HepG2 (cell line): ENCODE data around the gene CD3D. TPM values are rescaled to one million over a fixed set of nuclear protein-coding genes. Genes with fewer than 3 reads are reported as not detected.
A peak's percentile ranks its signal among the peaks of the same experiment; 100 is the strongest.

Experiments used
- ARHGAP35 ChIP-seq: sonication (generic); formaldehyde crosslinking; IDR thresholded peaks from 2 replicates; pipeline ENCODE4 v1.9.0; 2022; ENCODE audit warnings: mild to moderate bottlenecking, inconsistent platforms, moderate library complexity, missing genetic modification reagents, borderline replicate concordance
- ISL2 ChIP-seq: sonication (generic); formaldehyde crosslinking; IDR thresholded peaks from 2 replicates; pipeline ENCODE4 v1.5.0; 2020; ENCODE audit warnings: missing genetic modification reagents
- NBN ChIP-seq: fragments of 450-650 bp; conservative IDR thresholded peaks from 2 replicates; pipeline ENCODE4 v1.6.1; 2017
- NCOA1 ChIP-seq: sonication (generic); formaldehyde crosslinking; IDR thresholded peaks from 2 replicates; pipeline ENCODE4 v1.9.0; 2021; ENCODE audit warnings: missing genetic modification reagents
- NFE2L1 ChIP-seq: sonication (generic); formaldehyde crosslinking; IDR thresholded peaks from 2 replicates; pipeline ENCODE4 v1.4.0; 2020; ENCODE audit warnings: missing genetic modification reagents, mild to moderate bottlenecking, borderline replicate concordance
- PHF5A ChIP-seq: IDR thresholded peaks from one replicate; pipeline ENCODE4 v1.6.1; 2018; ENCODE audit warnings: low read depth, missing genetic modification reagents; ENCODE audit not compliant: unreplicated experiment
- SNAI1 ChIP-seq: sonication (generic); formaldehyde crosslinking; IDR thresholded peaks from 2 replicates; pipeline ENCODE4 v1.5.0; 2020; ENCODE audit warnings: mild to moderate bottlenecking, missing genetic modification reagents, borderline replicate concordance
- ZNF274 ChIP-seq: sonication (generic); formaldehyde crosslinking; IDR thresholded peaks from 2 replicates; pipeline ENCODE4 v1.5.1; 2020; ENCODE audit warnings: mild to moderate bottlenecking, missing genetic modification reagents
- ZNF678 ChIP-seq: sonication (generic); formaldehyde crosslinking; IDR thresholded peaks from 2 replicates; pipeline ENCODE4 v1.4.0; 2020; ENCODE audit warnings: mild to moderate bottlenecking, missing genetic modification reagents
- ZNF788 ChIP-seq: sonication (generic); formaldehyde crosslinking; IDR thresholded peaks from 2 replicates; pipeline ENCODE4 v1.5.0; 2020; ENCODE audit warnings: mild to moderate bottlenecking, missing genetic modification reagents, borderline replicate concordance
- polyA plus RNA-seq, 8 experiments: library from polyadenylated mRNA; depleted of rRNA in 3 of 8; stranded (reverse) in 7 of 8; unstranded in 1 of 8; fragments of >200 nt; fragmentation: Illumina TruSeq in 4 of 8; extraction: Trizol in 4 of 8; gene quantifications; 2 replicates each; pipeline versions ENCODE4 v1.2.1 to v1.2.3, GENCODE V29; 2011 to 2016; ENCODE audit warnings: low read depth in 4 of 8, missing spikeins in 1 of 8, mixed read lengths in 1 of 8; ENCODE audit not compliant: insufficient read depth in 1 of 8
- total RNA-seq, 5 experiments: library from RNA; depleted of rRNA; stranded (reverse); fragments of >200 nt; fragmentation: Illumina TruSeq; extraction: Trizol; gene quantifications; 2 replicates each; pipeline ENCODE4 v1.2.3, GENCODE V29; 2016; ENCODE audit warnings: low read depth in 1 of 5
- TF ChIP-seq, protein P1 (sequence below): sonication (generic); formaldehyde crosslinking; IDR thresholded peaks from 2 replicates; pipeline ENCODE4 v1.4.0; 2020; ENCODE audit warnings: missing genetic modification reagents
- TF ChIP-seq, protein P2 (sequence below): sonication (generic); formaldehyde crosslinking; IDR thresholded peaks from 2 replicates; pipeline ENCODE4 v1.5.1; 2020; ENCODE audit warnings: mild to moderate bottlenecking, missing genetic modification reagents, moderate library complexity
- TF ChIP-seq, protein P3 (sequence below): IDR thresholded peaks from 2 replicates; pipeline ENCODE4 v1.6.1; 2012; ENCODE audit warnings: low read depth, low read length, improper control_type of control experiment
- TF ChIP-seq, protein P4 (sequence below): sonication (generic); formaldehyde crosslinking; IDR thresholded peaks from 2 replicates; pipeline ENCODE4 v1.4.0; 2020; ENCODE audit warnings: mild to moderate bottlenecking, missing genetic modification reagents
- TF ChIP-seq, protein P5 (sequence below): sonication (generic); formaldehyde crosslinking; IDR thresholded peaks from 2 replicates; pipeline ENCODE4 v1.5.1; 2020; ENCODE audit warnings: missing genetic modification reagents, mild to moderate bottlenecking, borderline replicate concordance

Gene CD3D
- total and polyA plus RNA-seq, 2 of the 13 experiments (the other 11 are each of a cell fraction or from before 2014, with no cell fraction given), result 0.66 to 6.6 TPM

DNA sequence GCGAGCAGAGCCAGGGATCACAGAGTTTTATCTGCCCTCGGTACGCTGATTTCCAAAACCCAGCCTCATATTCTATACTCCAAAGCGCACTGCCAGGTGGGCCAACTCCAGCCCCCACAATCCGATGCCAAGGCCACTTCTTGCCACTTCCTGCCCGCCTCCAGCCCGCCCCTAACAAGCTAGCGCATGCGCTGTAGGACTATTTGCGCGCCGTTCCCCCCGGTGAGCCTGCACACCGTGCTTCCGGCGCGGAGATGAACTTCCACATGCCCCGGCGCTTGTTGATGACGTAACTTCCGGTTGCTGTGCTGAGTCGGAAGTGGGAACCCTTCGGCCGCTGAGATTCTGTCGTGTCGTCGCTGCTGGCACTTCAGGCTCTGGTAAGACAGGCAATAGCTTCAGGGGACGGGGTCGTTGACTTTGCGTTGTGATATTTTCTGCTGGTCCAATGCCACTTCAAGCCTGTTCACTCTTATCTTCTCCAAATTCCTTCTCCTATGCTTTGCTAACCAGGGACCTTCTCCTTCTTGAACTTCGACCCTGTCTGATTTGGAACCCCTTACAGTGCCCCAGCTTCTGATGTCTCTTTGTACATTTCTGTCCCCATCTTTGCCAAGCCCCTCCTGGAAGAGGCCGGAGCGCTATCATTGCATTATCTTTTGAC is 16.9 kb upstream of the CD3D start, which contains the start of gene UBE4A (continued):
- TF ChIP-seq, protein P1, sequence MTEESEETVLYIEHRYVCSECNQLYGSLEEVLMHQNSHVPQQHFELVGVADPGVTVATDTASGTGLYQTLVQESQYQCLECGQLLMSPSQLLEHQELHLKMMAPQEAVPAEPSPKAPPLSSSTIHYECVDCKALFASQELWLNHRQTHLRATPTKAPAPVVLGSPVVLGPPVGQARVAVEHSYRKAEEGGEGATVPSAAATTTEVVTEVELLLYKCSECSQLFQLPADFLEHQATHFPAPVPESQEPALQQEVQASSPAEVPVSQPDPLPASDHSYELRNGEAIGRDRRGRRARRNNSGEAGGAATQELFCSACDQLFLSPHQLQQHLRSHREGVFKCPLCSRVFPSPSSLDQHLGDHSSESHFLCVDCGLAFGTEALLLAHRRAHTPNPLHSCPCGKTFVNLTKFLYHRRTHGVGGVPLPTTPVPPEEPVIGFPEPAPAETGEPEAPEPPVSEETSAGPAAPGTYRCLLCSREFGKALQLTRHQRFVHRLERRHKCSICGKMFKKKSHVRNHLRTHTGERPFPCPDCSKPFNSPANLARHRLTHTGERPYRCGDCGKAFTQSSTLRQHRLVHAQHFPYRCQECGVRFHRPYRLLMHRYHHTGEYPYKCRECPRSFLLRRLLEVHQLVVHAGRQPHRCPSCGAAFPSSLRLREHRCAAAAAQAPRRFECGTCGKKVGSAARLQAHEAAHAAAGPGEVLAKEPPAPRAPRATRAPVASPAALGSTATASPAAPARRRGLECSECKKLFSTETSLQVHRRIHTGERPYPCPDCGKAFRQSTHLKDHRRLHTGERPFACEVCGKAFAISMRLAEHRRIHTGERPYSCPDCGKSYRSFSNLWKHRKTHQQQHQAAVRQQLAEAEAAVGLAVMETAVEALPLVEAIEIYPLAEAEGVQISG (CRISPR knock-in tag), result peak; percentile 95
- TF ChIP-seq, protein P2, sequence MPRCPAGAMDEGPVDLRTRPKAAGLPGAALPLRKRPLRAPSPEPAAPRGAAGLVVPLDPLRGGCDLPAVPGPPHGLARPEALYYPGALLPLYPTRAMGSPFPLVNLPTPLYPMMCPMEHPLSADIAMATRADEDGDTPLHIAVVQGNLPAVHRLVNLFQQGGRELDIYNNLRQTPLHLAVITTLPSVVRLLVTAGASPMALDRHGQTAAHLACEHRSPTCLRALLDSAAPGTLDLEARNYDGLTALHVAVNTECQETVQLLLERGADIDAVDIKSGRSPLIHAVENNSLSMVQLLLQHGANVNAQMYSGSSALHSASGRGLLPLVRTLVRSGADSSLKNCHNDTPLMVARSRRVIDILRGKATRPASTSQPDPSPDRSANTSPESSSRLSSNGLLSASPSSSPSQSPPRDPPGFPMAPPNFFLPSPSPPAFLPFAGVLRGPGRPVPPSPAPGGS (CRISPR knock-in tag), result peak; percentile 55
- no peak for TF ChIP-seq ZNF678 (CRISPR knock-in tag)
- TF ChIP-seq NBN, result no peak
- TF ChIP-seq PHF5A (CRISPR knock-in tag), result peak; percentile 70
- TF ChIP-seq ARHGAP35, result peak; percentile 22; the same call in 1 of the 2 replicates
- TF ChIP-seq, protein P3, sequence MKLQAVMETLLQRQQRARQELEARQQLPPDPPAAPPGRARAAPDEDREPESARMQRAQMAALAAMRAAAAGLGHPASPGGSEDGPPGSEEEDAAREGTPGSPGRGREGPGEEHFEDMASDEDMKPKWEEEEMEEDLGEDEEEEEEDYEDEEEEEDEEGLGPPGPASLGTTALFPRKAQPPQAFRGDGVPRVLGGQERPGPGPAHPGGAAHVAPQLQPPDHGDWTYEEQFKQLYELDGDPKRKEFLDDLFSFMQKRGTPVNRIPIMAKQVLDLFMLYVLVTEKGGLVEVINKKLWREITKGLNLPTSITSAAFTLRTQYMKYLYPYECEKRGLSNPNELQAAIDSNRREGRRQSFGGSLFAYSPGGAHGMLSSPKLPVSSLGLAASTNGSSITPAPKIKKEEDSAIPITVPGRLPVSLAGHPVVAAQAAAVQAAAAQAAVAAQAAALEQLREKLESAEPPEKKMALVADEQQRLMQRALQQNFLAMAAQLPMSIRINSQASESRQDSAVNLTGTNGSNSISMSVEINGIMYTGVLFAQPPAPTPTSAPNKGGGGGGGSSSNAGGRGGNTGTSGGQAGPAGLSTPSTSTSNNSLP, result peak; percentile 20; the same call in 1 of the 2 replicates
- TF ChIP-seq, protein P4, sequence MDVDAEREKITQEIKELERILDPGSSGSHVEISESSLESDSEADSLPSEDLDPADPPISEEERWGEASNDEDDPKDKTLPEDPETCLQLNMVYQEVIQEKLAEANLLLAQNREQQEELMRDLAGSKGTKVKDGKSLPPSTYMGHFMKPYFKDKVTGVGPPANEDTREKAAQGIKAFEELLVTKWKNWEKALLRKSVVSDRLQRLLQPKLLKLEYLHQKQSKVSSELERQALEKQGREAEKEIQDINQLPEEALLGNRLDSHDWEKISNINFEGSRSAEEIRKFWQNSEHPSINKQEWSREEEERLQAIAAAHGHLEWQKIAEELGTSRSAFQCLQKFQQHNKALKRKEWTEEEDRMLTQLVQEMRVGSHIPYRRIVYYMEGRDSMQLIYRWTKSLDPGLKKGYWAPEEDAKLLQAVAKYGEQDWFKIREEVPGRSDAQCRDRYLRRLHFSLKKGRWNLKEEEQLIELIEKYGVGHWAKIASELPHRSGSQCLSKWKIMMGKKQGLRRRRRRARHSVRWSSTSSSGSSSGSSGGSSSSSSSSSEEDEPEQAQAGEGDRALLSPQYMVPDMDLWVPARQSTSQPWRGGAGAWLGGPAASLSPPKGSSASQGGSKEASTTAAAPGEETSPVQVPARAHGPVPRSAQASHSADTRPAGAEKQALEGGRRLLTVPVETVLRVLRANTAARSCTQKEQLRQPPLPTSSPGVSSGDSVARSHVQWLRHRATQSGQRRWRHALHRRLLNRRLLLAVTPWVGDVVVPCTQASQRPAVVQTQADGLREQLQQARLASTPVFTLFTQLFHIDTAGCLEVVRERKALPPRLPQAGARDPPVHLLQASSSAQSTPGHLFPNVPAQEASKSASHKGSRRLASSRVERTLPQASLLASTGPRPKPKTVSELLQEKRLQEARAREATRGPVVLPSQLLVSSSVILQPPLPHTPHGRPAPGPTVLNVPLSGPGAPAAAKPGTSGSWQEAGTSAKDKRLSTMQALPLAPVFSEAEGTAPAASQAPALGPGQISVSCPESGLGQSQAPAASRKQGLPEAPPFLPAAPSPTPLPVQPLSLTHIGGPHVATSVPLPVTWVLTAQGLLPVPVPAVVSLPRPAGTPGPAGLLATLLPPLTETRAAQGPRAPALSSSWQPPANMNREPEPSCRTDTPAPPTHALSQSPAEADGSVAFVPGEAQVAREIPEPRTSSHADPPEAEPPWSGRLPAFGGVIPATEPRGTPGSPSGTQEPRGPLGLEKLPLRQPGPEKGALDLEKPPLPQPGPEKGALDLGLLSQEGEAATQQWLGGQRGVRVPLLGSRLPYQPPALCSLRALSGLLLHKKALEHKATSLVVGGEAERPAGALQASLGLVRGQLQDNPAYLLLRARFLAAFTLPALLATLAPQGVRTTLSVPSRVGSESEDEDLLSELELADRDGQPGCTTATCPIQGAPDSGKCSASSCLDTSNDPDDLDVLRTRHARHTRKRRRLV (CRISPR knock-in tag), result no peak
- TF ChIP-seq ZNF274, result peak; percentile 43; the same call in 1 of the 2 replicates
- TF ChIP-seq ISL2, result 0 out of 2 replicates have a peak, but pooled peaks have one; percentile 50
- TF ChIP-seq, protein P5, sequence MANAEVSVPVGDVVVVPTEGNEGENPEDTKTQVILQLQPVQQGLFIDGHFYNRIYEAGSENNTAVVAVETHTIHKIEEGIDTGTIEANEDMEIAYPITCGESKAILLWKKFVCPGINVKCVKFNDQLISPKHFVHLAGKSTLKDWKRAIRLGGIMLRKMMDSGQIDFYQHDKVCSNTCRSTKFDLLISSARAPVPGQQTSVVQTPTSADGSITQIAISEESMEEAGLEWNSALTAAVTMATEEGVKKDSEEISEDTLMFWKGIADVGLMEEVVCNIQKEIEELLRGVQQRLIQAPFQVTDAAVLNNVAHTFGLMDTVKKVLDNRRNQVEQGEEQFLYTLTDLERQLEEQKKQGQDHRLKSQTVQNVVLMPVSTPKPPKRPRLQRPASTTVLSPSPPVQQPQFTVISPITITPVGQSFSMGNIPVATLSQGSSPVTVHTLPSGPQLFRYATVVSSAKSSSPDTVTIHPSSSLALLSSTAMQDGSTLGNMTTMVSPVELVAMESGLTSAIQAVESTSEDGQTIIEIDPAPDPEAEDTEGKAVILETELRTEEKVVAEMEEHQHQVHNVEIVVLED, result peak; percentile 79
- TF ChIP-seq NCOA1, result no peak
- no peak for TF ChIP-seq SNAI1 (CRISPR knock-in tag)
- 0 out of 2 replicates have a peak, but pooled peaks have one; percentile 51 for TF ChIP-seq NFE2L1 (CRISPR knock-in tag)
- peak; percentile 21; the same call in 1 of the 2 replicates for TF ChIP-seq ZNF788
